Smooth muscle cell of the brain vasculature (primary cell): ENCODE measurements around the gene GRAMD2B.
"Not testable (repeated sequence)": the region's sequence is repeated elsewhere in the genome, so short reads cannot be mapped to it uniquely, and the experiment has no call there.

Experiments
- DNase-seq: peaks from one replicate; pipeline ENCODE4 v3.0.0-alpha.2; 2012; ENCODE audit warnings: low read depth, low spot score

Gene GRAMD2B

GRCh38 chr5:126449751-126450271 lies 26.6 kb downstream of the GRAMD2B start:
- no peak for DNase-seq

GRCh38 chr5:126450346-126450745 lies 27.1 kb downstream of the GRAMD2B start:
- no peak for DNase-seq

- DNase-seq = no peak
These were observed 27.7 kb downstream of the GRAMD2B start for GRCh38 chr5:126450907-126451306.

- no peak for DNase-seq
These were observed 29.3 kb downstream of the GRAMD2B start for GRCh38 chr5:126452477-126452876.

GRCh38 chr5:126454081-126454480 lies 30.9 kb downstream of the GRAMD2B start:
- DNase-seq = no peak

- no peak for DNase-seq
These were observed 31.3 kb downstream of the GRAMD2B start for GRCh38 chr5:126454535-126454934.

GRCh38 chr5:126455264-126455663 lies 32.1 kb downstream of the GRAMD2B start:
- no peak for DNase-seq

GRCh38 chr5:126455728-126456127 lies 32.5 kb downstream of the GRAMD2B start:
- DNase-seq = no peak

- DNase-seq = no peak
These were observed 33.1 kb downstream of the GRAMD2B start for GRCh38 chr5:126456217-126456820.

- DNase-seq = no peak
These were observed 37.2 kb downstream of the GRAMD2B start for GRCh38 chr5:126460459-126460858.

- DNase-seq = no peak
These were observed 37.8 kb downstream of the GRAMD2B start for GRCh38 chr5:126460977-126461376.

GRCh38 chr5:126461838-126462237 lies 38.6 kb downstream of the GRAMD2B start:
- DNase-seq = no peak

GRCh38 chr5:126462239-126463014 lies 39.2 kb downstream of the GRAMD2B start:
- no peak for DNase-seq

- no peak for DNase-seq
These were observed 40.8 kb downstream of the GRAMD2B start for GRCh38 chr5:126464016-126464415.

- DNase-seq = no peak
These were observed 41.8 kb downstream of the GRAMD2B start for GRCh38 chr5:126464959-126465358.

GRCh38 chr5:126468091-126468490 lies 44.9 kb downstream of the GRAMD2B start:
- DNase-seq = no peak

- no peak for DNase-seq
These were observed 46.5 kb downstream of the GRAMD2B start for GRCh38 chr5:126469536-126470316.

GRCh38 chr5:126470529-126470928 lies 47.3 kb downstream of the GRAMD2B start:
- not testable (repeated sequence) for DNase-seq

- DNase-seq = no peak
These were observed 48.0 kb downstream of the GRAMD2B start for GRCh38 chr5:126471247-126471646.

GRCh38 chr5:126471875-126472537 lies 48.8 kb downstream of the GRAMD2B start:
- peak; percentile 72 for DNase-seq

- DNase-seq = no peak
These were observed 49.3 kb downstream of the GRAMD2B start for GRCh38 chr5:126472538-126472889.
